Thyroid gland (tissue), 4 donors: ENCODE measurements around the gene NKX2-1.

ENCODE experiments used
- POLR2A ChIP-seq, 2 donors: fragments of 450-650 bp; IDR thresholded peaks; one replicate each; pipeline ENCODE4 v1.6.1; 2017; ENCODE audit warnings: antibody characterized with exemption in 2 of 2, mild to moderate bottlenecking in 2 of 2, moderate library complexity in 1 of 2
- TF ChIP-seq, protein P1 (sequence below), 6 experiments: fragments of 200-600 bp in 3 of 6; fragments of 450-650 bp in 3 of 6; sonication (generic) in 3 of 6; IDR thresholded peaks; one replicate each; pipeline ENCODE4 v1.5.1; 2016 to 2019; ENCODE audit warnings: antibody characterized with exemption in 6 of 6, mild to moderate bottlenecking in 2 of 6, inconsistent platforms in 1 of 6, moderate library complexity in 1 of 6

- TF ChIP-seq, protein P1, sequence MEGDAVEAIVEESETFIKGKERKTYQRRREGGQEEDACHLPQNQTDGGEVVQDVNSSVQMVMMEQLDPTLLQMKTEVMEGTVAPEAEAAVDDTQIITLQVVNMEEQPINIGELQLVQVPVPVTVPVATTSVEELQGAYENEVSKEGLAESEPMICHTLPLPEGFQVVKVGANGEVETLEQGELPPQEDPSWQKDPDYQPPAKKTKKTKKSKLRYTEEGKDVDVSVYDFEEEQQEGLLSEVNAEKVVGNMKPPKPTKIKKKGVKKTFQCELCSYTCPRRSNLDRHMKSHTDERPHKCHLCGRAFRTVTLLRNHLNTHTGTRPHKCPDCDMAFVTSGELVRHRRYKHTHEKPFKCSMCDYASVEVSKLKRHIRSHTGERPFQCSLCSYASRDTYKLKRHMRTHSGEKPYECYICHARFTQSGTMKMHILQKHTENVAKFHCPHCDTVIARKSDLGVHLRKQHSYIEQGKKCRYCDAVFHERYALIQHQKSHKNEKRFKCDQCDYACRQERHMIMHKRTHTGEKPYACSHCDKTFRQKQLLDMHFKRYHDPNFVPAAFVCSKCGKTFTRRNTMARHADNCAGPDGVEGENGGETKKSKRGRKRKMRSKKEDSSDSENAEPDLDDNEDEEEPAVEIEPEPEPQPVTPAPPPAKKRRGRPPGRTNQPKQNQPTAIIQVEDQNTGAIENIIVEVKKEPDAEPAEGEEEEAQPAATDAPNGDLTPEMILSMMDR (IDR thresholded peaks at IDR 0.05): no peak
- TF ChIP-seq POLR2A (IDR thresholded peaks at IDR 0.05): no peak
Measured at GRCh38 chr14:36503771-36504741, 16.0 kb downstream of the NKX2-1 start.
